Smooth muscle cell of the brain vasculature (primary cell): Measurements from ENCODE around the gene CCDC69.
A peak's percentile ranks its signal among the peaks of the same experiment; 100 is the strongest.
"Not testable (repeated sequence)": the region's sequence is repeated elsewhere in the genome, so short reads cannot be mapped to it uniquely, and the experiment has no call there.

Experiments used
- DNase-seq: peaks from one replicate; pipeline ENCODE4 v3.0.0-alpha.2; 2012; ENCODE audit warnings: low read depth, low spot score

CCDC69 gene, protein sequence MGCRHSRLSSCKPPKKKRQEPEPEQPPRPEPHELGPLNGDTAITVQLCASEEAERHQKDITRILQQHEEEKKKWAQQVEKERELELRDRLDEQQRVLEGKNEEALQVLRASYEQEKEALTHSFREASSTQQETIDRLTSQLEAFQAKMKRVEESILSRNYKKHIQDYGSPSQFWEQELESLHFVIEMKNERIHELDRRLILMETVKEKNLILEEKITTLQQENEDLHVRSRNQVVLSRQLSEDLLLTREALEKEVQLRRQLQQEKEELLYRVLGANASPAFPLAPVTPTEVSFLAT

DNA sequence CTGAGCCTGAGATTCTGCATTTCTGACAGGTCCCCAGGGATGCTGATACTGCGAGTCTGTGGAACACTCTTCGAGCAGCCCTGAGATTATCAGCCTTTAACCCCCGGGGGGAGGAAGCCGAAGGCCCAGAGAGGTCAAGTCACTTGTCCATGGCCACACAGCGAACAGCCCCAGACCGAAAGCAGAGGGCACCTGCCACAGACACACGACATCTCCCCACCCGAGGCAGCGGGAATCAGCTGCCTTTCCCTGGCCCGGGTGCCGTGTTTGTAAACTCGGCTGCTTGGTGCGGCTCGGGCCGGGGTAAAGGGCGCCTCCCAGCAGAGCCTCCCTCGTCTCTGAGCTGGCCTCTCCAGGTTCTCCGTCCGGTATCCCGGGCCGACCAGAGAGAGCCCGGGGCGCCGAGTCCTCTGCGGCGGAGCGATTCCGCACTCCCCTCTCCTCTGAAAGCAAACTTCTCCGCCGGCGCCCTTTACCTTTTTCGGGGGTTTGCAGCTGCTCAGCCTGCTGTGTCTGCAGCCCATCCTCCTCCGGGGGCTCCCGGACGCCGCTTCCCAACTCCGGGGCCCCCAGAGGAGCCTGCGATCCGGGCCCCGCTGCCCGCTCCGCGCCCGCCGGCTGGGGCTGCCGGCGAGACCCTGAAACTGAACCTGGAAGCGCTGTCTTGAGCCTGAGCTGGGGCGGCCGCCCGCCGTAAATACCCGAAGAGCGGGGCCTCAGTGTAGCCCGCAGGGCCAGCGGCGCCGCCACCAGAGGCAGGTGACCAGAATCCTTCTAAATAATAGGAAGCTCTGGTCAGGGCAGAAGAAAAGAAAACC is at the start of gene CCDC69:
TSS of gene CCDC69 (minus strand) at position 646 of the 818 bp plus-strand sequence. CDS start at position 524, 122 bp downstream.
- DNase-seq: peak; percentile 21

DNA sequence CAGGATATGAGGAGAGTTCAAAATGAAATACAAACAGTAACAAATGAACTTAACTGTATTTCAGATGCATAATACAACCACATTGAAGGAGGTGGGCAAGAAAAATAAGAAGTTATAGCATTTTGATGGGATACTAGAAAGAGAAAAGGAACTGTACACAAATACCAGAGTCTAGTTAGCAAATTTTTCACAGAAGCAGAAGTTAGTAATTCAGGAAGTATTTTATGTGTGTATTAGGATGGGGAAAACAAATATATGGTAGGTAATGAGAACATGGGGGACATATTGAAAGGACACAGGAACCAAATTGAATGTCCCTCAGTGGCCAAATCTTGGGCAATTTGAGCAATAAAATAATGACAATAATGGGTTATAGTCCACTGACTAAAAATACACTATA is 47.4 kb upstream of the CCDC69 start:
- no peak for DNase-seq

DNA sequence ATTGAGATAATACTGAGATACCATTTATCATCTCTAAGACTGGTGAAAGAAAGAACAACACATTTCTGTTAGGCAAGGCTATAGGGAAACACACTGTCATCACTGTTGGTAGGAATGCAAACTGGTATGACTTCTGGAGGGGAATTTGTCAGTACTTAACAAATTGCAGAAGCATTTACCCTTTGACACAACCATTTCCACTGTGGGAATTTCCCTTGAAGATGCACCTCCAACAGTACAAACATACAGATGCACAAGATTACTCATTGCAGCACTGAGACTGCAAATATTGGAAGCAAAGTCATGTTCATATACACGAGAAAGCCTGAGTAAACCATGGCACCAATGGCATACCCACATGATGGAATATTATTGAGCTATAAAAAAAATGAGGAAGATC is 46.7 kb upstream of the CCDC69 start:
- DNase-seq: no peak

DNA sequence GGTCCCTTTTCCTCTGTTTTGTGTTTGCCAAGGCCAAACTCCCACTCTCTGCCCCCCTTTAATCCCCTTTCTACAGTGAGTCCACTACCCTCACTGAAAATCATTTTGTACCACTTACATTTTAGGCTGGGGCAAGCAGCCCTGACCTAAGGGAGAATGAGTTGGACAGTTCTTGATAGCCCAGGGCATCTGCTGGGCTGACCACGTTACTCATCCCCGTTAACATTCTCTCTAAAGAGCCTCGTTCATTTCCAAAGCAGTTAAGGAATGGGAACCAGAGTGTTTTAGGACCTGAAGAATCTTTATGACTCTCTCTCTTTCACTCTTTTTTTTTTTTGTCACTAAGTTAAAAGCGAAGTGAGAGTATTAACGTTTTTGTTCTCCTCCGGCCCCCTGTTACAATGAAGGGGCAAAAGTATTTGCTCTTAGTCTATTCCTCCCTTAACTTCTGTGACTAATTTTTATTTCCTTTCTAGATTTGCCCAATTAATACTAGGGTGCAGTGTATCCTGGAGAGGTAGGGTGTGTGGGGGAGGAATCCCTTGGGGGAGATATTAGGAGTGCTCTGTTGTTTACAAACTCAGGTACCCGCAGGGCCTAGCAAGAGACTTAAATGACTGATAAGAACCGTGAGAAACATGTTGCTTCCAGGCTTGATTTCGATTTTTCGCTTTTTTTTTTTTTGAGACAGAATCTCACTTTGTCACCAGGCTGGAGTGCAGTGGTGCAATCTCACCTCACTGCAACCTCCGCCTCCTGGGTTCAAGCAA is 43.8 kb upstream of the CCDC69 start:
- DNase-seq: no peak

DNA sequence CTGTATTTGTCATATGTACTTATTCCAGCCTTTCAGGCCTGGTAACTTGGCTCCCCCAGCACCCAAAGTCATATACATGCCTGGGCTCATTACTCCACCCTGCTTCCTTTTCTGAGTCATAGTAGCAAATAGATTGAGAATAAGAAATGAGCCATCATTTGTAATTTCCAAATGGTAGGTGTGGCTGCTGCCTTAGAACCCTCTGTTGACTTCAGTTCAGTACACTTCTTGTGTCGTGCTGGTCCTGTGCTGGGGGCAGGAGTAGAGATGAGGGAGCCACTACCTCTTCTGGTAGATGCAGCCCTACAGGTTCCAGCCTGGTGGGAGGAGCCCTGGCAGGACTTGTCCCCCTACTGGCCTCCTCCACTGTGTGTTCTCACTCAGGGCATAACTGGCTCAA is 40.2 kb upstream of the CCDC69 start:
- DNase-seq: no peak

DNA sequence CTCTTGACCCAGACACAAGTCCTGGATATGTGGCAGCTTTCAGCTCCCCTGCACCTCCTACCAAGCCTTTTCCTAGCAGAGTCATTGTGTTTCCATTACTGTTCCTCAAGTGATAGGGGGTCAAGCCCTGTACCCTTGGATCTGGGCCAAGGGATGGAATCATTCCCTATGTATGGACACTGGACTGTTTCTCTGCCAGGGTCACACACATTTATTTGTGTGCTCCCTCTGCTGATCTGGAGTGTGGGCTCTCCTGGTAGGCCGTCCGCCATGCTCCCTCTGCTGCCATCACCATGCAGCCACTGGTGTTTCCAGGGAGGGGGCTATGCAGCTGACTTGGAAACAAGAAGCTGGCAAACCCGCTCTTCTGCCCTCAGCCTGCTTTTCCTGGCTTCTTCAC is 38.6 kb upstream of the CCDC69 start:
- no peak for DNase-seq

DNA sequence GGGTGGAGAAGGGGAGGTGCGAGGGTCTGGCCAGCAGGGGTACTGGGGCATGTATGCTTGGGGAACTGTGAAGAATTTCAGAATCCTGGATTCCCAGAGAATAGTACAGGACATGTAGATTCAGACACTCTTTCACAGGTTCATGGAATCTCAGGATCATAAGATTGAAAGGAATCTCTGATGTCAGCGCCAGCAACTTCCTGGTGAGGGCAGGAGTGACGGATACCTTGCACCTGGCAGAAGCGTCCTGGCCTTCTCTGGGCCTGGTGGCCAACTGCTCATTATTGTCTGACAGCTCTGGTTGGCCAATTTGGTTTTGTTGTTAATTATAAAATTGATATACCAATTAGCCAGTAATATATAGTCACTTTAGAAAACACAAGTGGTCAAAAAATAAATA is 36.0 kb upstream of the CCDC69 start:
- no peak for DNase-seq

DNA sequence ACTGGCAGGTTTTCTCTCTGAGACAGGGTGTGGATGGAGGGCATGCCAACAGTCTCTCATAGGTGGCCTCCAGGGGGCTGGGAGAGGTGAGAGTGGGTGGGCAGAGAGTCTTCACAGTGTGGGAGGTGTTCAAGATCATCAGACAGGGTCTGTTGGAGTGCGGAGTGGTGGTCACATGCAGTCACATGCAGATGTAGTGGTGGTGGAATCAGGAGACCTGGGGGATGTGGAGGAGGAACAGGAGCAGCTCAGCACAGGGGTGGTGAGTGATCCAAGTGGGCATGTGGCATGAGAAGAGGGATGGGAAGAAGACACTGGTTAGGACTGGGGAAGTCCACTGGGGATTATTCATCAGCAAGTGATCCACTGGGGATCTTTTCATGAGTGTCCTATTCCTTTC is 34.9 kb upstream of the CCDC69 start:
- DNase-seq: no peak

DNA sequence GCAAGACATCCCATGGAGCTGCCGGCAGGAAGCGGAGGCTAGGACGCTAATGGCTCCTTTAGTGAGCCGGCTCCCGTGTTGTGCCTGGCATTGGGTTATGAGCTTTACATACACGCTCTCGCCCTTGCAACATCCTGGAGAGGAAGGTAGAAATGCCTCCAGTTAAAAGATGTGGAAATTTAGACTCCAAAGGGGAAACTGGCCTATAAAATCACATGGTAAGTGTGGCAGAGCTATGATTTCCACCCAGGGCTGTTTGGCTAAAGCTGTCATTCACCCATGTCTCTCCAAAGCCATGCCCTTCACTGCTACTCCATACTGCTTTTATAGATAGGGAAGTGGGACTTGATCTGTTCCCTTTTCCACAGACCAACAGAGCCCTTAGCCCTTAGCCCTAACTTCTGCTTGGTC is 34.3 kb upstream of the CCDC69 start:
- DNase-seq: no peak

DNA sequence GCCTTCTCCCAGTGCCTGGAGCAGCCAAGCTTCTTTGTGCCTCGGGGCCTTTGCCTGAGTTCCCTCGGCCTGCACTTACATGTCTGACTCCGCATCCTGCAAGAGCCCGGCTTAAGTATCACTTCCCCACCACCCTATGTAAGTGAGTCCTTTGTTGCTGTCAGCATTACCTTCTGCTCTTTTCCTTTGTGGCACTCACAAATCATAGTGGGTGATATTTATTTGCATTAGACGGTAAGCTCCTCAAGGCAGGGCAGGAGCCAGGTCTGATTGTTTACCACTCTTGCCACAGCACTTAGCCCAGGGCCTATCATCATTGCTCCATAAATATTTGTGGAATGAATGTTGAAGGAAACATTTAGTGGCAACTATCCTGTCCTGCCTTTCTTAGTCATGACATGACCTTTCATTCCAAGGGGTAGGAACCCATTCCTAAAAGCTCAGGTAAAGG is 33.9 kb upstream of the CCDC69 start:
- no peak for DNase-seq

DNA sequence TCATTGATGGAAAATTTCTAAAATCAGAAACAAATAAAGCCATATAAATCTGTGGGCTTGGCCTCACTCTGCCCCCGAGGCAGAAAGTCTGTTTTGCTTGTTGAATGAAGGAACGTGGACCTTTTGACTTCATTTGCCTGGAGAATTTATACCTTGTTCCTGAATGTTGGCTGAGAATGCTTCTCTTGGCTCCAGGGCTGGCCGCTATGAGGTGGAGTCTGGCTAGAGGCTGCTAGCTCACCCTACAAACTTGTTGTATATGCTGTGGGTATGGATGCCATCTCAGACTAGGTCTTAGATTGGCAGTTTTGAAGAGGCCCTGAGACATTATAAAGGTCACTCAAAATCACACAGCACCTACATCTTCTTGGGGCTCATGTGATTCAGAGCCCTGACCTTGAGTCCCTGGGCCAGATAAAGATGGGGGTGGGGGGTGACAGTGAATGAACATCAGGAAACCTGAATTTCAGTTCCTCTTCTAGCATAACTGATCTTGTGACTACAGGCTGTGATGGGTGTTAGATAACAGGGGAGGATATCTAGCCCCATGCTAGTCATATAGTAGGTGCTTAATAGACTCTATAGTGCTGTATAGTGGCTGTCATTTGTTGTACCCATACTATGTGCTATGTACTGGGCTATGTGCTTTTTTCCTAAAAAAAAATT is 31.9 kb upstream of the CCDC69 start:
- DNase-seq: no peak

DNA sequence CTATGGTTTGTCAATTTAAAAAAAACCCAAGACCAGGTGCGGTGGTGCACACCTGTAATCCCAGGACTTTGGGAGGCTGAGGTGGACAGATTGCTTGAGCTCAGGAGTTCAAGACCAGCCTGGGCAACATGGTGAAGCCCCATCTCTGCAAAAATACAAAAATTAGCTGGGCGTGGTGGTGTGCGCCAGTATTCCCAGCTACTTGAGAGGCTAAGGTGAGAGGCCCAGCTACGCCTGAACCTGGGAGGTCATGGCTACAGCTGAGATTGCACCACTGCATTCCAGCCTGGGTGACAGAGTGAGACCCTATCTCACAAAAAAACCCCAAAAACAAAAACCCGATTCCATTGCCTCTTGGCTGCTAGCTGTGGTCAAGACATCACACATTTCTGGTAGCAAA is 31.1 kb upstream of the CCDC69 start:
- DNase-seq: not testable (repeated sequence)

DNA sequence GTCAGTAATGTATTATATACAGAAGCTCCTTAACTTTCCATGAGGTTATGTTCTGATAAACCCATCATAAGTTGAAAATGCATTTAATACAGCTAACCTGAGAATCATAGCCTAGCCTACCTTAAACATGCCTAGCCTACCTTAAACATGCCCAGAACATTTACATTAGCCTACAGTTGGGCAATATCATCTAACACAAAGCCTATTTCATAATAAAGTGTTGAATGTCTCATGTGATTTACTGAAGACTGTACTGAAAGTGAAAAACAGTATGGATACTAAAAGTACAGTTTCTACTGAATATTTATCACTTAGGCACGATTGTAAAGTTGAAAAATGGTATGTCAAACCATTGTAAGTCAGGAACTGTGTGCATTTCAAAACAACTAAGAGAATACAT is 30.7 kb upstream of the CCDC69 start:
- DNase-seq: no peak

DNA sequence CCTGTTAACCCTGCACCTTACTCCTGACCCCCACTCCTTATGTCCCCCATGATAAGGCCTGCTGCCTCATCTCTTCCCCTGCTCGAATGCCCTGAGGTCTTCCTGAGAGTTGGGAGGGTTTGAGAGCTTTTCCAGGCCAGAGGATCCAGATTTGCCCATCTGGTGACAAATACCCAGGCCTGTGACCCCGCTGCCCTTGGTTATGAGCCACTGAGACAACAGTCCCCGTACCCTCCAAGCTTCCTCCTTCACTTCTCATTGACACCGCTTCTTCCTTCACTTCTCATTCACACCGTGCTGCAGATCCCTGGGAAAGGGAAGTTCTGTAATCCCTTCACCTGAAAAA is 29.7 kb upstream of the CCDC69 start:
- no peak for DNase-seq

DNA sequence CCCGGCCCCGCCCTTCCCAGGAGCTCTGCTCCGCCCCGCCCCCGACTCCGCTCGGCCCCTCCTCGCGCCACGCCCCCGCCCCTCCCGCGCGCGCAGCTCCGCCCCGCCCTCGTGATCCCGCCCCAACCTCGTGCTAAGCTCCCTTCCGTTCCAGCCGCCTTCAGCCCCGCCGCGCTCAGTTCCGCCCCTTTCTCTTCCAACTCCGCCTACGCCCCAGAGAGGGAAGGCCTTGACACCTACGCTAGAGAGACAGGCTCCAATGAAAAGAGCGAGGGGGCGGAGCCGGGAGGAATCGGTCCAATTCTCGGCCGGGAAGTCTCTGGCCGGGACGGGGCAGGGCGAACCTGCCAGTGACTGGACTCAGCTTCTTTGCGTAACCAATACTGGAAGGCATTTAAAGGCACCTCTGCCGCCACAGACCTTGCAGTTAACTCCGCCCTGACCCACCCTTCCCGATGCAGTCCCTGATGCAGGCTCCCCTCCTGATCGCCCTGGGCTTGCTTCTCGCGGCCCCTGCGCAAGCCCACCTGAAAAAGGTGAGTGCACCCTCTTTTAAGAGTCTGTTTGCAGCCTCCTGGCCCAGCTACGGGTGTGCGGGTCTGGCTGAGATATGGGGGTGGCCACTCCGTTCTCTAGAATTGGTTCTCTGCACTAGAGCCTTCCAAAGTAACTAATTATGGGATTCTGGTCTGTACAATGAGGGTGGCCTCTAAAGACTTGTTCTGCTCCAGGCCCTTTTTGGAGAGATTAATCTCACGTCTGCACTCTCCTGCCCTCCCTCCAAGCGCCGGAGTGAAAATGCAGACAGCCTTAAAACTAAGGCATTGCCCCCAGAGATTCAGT is 29.1 kb upstream of the CCDC69 start, which contains the start of gene GM2A:
TSS of gene GM2A (plus strand) at position 424 of the 843 bp plus-strand sequence. CDS start at position 456, 32 bp downstream.
- DNase-seq: peak; percentile 99

DNA sequence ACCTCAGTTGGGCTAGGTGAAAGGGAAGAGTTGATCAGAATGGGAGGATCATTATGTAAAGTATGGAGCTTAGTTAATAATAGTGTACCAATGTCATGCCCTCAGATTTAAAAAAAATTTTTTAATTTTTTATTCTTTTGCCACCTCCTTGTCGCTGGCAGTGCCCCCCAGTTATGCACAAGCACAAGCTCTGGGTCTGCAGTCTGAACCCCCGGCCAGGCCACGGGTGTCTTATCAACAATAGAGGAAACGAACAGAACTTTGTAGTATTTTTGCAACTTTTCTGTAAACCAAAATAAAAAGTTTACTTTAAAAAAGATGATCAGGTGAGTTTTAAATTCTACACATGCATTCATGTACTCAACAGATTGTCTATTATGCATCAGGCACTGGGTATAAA is 27.7 kb upstream of the CCDC69 start:
- DNase-seq: no peak

DNA sequence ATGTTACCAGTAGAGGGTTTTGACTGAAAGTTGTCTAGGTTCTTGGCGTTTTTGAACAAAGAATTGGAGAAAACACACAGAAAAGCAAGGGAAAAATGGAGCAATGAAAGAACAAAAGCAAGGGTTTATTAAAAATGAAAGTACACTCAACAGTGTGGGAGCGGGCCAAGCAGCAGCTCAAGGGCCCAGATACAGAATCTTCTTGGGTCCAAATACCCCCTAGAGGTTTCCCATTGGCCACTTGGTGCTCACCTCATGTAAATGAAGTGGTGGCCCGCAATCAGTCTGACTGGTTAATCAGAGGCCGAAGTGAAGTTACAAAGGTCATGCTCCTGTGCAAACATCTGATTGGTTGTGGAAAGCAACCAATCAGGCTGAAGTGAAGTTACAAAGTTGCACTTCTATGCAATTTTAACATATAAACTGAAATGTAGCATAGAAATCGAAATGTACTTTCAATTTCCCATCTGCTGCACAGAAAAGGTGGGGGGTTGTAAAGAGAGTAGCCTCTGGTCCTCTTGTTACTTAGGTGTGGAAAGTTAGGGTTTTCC is 27.2 kb upstream of the CCDC69 start:
- DNase-seq: no peak

DNA sequence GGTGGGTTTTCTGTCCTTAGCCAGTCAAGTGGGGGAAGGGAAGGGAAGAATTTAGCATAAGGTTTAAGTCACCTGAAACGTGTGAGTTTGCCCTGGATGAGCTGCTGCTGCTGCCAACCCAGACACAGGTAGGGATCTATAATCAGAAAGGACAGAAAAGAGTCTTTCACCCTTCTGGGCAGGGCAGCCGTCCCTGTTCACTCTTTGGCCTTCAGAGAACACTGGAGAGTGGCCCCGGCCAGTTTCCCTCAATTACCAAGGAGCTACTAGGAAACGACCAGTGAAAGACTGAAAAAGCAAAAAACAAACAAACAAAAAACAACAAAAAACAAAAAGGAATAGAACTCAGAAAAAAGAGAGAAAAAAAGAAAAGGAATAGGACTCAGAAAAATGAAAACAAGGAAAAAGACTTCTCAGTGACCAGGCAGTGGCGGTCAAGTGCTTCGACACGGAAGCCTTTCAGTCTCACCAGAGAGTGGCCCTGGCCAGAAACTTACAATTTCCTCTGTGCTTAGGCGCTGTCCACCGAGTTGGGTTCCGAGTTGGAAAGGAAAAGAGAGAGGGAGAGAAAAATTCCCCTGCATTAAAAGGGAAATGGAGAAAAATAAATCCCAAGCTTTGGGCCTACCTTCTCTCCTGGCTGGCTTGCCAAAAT is 26.6 kb upstream of the CCDC69 start:
- no peak for DNase-seq

DNA sequence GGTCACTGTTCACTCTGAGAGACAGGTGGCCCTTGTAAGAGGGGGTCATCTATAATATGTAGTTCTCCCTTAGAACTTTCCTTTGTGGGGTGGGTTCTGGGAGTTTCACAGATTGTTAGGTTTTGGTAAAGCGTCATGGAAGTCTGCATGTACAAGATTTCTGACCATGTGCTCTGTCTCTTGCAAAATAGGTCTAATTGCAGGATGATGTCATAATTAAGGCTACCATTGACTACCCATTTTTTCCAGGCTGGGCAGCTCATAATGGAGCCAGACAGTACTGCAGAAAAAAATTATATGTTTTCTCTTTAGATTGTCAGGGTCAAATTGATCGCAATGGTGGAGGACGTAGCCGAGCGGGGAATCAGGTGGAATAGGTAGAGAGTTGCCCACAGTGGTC is 25.4 kb upstream of the CCDC69 start:
- DNase-seq: no peak

DNA sequence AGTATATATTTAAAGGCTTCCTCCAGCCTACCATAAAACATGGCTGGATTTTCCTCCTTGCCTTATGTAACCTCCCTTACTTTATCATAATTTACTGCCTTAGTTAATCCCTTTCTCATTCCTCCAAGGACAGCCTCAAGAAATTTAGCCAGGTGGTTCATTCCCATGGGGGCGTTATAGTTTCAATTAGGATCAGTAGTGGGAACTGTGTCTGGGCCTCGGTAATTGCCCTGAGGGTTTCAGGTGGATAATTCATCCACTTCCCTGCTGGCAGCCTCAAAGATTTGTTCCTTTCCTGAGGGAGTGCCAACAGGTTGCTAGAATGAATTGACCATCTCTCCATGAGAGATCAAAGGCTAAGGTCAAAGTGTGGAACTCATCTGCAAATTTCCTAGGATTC is 24.8 kb upstream of the CCDC69 start:
- no peak for DNase-seq
